Hepatocyte (in vitro differentiated cells): ENCODE results near the gene CTDSPL2.

Source experiments
- CTCF ChIP-seq: fragments of 200-600 bp; sonication (generic); IDR thresholded peaks from 2 replicates; pipeline ENCODE4 v1.5.1; 2016; ENCODE audit warnings: antibody characterized with exemption, mild to moderate bottlenecking; ENCODE audit not compliant: poor library complexity
- EZH2 ChIP-seq: fragments of 200-600 bp; sonication (generic); IDR thresholded peaks from 2 replicates; pipeline ENCODE4 v1.6.1; 2016; ENCODE audit warnings: antibody characterized with exemption, mild to moderate bottlenecking, borderline replicate concordance
- EZH2phosphoT487 ChIP-seq: fragments of 200-600 bp; sonication (generic); IDR thresholded peaks from one replicate; pipeline ENCODE4 v1.6.1; 2018; ENCODE audit warnings: antibody characterized with exemption, mild to moderate bottlenecking, low read depth, moderate library complexity; ENCODE audit not compliant: unreplicated experiment, severe bottlenecking

- no peak for TF ChIP-seq CTCF
- TF ChIP-seq EZH2 = no peak
- TF ChIP-seq EZH2phosphoT487 = no peak
Observed at GRCh38 chr15:44492040-44492439, 64.6 kb downstream of the CTDSPL2 start.
